Measurements from ENCODE around the gene IFT172.
"Not testable (repeated sequence)": the region's sequence is repeated elsewhere in the genome, so short reads cannot be mapped to it uniquely, and the experiment has no call there.

IFT172 gene, protein sequence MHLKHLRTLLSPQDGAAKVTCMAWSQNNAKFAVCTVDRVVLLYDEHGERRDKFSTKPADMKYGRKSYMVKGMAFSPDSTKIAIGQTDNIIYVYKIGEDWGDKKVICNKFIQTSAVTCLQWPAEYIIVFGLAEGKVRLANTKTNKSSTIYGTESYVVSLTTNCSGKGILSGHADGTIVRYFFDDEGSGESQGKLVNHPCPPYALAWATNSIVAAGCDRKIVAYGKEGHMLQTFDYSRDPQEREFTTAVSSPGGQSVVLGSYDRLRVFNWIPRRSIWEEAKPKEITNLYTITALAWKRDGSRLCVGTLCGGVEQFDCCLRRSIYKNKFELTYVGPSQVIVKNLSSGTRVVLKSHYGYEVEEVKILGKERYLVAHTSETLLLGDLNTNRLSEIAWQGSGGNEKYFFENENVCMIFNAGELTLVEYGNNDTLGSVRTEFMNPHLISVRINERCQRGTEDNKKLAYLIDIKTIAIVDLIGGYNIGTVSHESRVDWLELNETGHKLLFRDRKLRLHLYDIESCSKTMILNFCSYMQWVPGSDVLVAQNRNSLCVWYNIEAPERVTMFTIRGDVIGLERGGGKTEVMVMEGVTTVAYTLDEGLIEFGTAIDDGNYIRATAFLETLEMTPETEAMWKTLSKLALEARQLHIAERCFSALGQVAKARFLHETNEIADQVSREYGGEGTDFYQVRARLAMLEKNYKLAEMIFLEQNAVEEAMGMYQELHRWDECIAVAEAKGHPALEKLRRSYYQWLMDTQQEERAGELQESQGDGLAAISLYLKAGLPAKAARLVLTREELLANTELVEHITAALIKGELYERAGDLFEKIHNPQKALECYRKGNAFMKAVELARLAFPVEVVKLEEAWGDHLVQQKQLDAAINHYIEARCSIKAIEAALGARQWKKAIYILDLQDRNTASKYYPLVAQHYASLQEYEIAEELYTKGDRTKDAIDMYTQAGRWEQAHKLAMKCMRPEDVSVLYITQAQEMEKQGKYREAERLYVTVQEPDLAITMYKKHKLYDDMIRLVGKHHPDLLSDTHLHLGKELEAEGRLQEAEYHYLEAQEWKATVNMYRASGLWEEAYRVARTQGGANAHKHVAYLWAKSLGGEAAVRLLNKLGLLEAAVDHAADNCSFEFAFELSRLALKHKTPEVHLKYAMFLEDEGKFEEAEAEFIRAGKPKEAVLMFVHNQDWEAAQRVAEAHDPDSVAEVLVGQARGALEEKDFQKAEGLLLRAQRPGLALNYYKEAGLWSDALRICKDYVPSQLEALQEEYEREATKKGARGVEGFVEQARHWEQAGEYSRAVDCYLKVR (N-terminal part only)

GRCh38 chr2:27489498-27490397 lies at the start of gene IFT172:
Gene IFT172, minus strand, starts transcription at chr2:27489743. Its CDS starts 90 bp downstream, at chr2:27489653.
- DNase-seq = peak; percentile 100

DNA sequence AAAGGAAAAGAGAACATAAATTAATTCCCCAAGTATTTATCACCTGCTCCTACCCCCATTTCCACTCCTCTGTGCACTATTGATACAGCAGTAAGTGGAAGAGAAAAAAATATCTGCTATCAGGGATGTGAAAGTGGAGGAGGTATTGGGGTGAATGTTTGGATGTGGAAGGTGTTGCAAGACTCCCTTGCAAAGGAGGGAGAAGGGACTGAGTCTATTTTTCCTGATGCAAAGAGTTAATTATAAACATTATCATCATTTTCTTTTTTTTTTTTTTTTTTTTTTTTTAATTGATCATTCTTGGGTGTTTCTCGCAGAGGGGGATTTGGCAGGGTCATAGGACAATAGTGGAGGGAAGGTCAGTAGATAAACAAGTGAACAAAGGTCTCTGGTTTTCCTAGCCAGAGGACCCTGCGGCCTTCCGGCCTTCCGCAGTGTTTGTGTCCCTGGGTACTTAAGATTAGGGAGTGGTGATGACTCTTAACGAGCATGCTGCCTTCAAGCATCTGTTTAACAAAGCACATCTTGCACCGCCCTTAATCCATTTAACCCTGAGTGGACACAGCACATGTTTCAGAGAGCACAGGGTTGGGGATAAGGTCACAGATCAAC lies 49.4 kb upstream of the IFT172 start:
- not testable (repeated sequence) for DNase-seq

- DNase-seq = no peak
Observed at GRCh38 chr2:27537287-27537686, 47.7 kb upstream of the IFT172 start.

DNA sequence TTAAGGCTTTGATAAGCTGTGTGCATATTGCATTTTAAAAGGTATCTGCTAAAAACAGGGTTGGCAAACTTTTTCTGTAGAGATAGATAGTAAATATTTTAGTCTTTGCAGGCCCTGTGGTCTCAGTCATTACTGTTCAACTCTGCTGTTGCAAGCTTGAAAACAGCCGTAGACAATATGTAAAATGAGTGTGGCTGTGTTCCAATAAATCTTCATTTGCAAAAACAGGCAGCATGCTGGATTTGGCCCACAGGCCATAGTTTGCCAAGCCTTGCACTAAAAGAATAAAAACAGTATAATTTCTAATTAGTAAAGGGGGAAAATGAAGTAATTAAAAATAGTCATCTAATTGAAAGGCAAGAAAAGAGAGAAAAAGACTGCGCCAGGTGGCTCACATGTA lies 42.4 kb upstream of the IFT172 start:
- DNase-seq = no peak

- DNase-seq = no peak
Observed at GRCh38 chr2:27527182-27527581, 37.6 kb upstream of the IFT172 start.

DNA sequence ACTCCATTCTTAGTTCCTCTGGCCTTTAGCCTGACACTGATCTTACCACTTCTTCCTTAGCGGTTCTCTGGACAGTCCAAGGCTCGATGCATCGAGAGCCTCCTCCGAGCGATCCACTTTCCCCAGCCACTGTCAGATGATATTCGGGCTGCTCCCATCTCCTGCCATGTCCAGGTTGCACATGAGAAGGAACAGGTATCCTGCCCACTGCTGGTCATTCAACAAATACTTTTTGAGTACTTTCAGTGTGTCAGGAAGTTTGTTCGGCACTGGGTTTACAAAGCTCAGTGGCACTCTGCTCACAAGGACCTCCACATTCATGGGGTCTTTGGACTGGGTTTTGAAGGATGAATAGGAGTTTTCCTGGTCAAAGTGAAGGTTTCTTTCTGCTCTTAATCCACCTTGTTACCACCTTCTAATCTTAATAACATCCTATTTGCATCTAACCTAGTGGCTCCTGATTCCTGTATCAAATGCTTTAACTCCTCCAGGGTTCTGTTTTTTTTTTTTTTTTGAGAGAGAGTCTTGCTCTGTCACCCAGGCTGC lies 32.9 kb upstream of the IFT172 start:
- no peak for DNase-seq

- no peak for DNase-seq
Observed at GRCh38 chr2:27520316-27520715, 30.8 kb upstream of the IFT172 start.

GRCh38 chr2:27518782-27519113 lies 29.2 kb upstream of the IFT172 start:
- DNase-seq = no peak

- DNase-seq = no peak
Observed at GRCh38 chr2:27518113-27518781, 28.7 kb upstream of the IFT172 start.

DNA sequence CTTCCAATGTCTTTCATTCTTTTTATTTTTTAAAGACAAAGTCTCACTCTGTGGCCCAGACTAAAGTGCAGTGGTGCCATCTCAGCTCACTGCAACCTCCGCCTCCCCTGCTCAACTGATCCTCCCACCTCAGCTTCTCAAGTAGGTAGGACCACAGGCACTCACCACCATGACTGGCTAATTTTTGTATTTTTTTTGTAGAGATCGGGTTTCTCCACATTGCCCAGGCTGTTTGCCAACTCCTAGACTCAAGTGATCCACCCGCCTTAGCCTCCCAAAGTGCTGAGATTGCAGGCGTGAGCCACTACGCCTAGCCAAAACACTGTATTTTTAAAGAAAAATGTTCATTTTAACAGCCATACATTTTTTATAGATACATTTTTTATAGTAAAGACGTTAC lies 19.8 kb upstream of the IFT172 start:
- no peak for DNase-seq

- DNase-seq = no peak
Observed at GRCh38 chr2:27507293-27507692, 17.8 kb upstream of the IFT172 start.

GRCh38 chr2:27506587-27506986 lies 17.0 kb upstream of the IFT172 start:
- no peak for DNase-seq

DNA sequence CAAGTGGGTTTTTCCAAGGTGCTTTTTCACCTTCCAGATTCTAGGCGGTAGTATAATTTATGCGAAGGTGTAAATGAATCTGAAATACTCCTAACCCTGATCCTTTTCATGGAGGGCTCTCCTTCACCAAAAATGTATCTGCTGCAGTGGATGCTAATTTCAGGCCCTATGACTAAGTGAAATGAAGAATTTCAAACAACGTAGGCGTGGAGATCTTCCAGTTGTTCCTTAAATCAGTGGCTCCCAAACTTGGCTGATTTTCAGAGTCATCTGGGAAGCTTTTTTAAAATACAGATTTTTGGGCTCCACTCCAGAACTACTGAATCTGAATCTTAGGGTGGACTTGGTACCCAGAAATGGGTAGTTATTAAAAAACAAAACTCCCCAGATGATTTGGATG lies 12.6 kb upstream of the IFT172 start:
- no peak for DNase-seq

GRCh38 chr2:27501042-27501441 lies 11.5 kb upstream of the IFT172 start:
- no peak for DNase-seq

DNA sequence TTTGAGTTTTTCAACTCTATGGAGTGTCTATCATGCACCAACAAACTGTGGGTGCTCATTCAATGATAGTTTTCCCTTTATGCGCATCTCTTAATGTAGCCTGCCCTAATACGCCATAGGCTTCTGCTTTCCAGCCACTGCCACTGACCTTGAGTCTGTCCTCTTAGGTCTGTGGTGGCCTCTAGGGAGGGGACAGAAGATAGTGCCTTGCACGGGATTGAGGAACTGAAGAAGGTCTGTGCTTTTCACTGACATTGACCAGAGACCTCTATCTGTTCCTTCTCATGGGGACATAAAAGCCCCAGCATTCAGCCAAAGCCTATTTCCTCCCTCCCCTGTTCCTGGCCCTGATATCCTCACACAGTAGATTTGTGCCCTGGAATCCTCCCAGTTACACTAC lies 9.4 kb upstream of the IFT172 start:
- DNase-seq = no peak

DNA sequence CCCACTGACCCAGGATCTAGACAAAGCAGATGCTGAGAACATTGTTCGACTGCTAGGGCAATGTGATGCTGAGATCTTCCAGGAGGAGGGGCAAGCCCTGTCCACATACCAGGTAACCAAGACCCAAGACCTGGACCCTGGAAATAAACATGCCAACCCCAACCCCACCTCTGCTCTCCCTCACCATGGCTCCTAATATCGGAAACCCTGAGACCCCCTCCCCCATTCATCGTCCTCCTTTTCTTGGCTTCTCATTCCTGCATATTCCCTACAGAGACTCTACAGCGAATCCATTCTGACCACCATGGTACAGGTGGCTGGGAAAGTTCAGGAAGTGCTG lies 7.7 kb upstream of the IFT172 start:
- DNase-seq = no peak

DNA sequence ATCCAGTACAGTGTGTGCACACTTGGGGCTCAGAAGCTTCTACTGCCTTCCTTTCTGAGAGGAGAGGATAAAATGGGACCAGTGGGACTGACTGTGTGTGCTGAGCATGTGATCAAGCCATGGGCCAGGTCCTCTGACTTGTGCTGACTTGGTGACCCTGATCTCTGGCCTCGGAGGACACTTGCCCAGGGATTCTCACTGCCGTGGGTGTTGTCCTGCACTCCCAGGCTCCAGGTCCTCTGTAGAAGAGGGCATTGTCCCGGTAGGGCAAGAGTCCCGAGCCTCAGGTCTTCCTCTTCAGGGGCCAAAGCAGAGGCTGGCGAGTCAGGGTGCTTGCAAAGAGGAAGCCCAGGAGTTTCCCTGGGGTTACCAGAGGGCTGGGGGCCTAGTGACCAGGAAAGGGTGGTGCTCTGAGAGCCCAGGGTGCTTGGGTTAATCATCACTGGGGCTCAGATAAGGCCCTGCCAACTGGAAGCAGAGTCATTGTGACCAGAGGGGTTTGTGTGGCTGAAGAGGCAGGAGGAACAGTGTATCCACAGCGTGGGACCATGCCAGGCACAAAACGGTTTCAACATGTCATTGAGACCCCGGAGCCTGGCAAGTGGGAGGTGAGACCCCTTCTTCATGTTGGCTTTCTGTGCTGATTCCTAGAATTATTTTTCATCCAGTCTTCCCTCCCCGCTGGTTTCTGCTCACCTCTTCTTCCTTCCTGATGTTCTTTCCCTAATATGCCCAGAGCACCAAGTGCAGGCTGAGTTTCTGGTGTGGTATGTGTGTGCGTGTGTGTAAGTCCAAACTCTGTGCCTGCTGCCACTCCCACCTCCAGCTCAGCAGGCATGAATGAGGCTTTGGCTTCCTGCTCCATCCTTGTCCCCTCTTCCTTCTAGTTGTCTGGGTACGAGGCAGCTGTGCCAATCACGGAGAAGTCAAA lies 7.1 kb upstream of the IFT172 start, which contains the start of gene GCKR:
GCKR (plus strand) TSS at position 483 of the 931 bp plus-strand sequence; CDS start at position 549, 66 bp downstream.
- peak; percentile 76 for DNase-seq

- DNase-seq = peak; percentile 29
Observed at GRCh38 chr2:27495840-27496356, 6.4 kb upstream of the IFT172 start.

DNA sequence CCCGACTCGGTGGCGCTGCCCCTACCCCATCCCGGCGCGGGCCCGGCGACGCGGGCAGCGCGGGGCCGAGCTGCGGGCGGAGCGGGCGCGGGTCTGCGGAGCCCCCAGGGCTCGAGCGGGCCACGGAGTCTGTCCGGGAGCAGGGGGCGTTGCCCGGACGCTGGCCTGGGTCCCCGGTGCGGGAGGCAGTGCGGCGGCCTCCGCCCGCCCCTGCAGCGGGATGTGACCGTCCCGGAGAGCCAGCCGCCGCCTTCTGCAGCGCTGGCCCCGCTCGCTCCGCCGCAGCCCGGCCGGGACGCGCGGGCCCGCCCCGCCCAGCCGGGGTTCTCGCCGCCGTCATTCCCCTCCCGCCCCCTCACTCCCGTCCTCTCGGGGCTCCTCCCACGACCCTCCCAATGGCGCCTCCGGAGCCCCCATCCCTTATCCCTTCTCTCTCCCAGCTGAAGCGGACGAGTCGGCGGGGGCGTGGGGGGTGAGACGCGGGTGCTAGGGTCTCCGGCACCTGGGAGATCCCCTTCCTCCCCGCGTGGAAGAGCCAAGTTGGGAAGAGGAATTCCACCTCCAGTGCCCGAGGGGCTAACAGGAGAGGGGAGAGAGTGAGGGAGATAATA lies 5.5 kb upstream of the IFT172 start, which contains the start of gene FNDC4:
FNDC4 (minus strand) TSS at position 257 of the 611 bp plus-strand sequence. CDS start 521 bp downstream, outside the sequence.
- DNase-seq = peak; percentile 11

All from inflammatory macrophage treated with lipopolysaccharide for 4 hours (primary cell).